Measurements from ENCODE around the gene ZP4.

DNA sequence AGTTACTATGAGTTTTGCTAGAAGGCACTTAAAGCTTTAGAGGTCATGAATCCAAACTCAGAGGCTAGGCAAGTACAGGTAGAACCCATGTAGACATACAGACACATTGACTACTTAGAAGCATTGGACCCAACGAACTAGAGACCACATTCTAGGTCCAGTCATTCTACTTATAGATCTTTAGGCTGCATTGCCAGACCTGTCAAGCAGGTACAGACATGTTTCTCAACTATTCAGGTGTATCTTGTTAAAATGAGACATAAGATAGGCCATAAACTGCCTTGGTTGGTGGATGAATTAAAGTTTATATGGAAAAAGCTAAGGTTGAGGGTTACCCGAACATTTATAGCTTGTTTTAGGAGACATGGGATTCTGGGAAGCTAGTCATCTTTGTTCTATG, 6.5 kb downstream of the ZP4 start:
- TF ChIP-seq, protein P1, sequence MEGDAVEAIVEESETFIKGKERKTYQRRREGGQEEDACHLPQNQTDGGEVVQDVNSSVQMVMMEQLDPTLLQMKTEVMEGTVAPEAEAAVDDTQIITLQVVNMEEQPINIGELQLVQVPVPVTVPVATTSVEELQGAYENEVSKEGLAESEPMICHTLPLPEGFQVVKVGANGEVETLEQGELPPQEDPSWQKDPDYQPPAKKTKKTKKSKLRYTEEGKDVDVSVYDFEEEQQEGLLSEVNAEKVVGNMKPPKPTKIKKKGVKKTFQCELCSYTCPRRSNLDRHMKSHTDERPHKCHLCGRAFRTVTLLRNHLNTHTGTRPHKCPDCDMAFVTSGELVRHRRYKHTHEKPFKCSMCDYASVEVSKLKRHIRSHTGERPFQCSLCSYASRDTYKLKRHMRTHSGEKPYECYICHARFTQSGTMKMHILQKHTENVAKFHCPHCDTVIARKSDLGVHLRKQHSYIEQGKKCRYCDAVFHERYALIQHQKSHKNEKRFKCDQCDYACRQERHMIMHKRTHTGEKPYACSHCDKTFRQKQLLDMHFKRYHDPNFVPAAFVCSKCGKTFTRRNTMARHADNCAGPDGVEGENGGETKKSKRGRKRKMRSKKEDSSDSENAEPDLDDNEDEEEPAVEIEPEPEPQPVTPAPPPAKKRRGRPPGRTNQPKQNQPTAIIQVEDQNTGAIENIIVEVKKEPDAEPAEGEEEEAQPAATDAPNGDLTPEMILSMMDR (IDR thresholded peaks at IDR 0.05 in 8 of 11, conservative IDR thresholded peaks at IDR 0.05 in 3 of 11): no peak
- TF ChIP-seq POLR2A (IDR thresholded peaks at IDR 0.05) (no peak), POLR2AphosphoS5 (IDR thresholded peaks at IDR 0.05) (no peak)
